SHP77 treated with DMSO at 0.1 percent for 48 hours (cell line): Measurements from ENCODE around the gene NHS.
A peak's percentile ranks its signal among the peaks of the same experiment; 100 is the strongest.
"Not testable (repeated sequence)": the region's sequence is repeated elsewhere in the genome, so short reads cannot be mapped to it uniquely, and the experiment has no call there.

Experiments used
- DNase-seq: peaks from one replicate; lab custom pipeline; 2025; lab: John Stamatoyannopoulos, UW

Gene NHS

GRCh38 chrX:17496407-17496806 is 121.4 kb downstream of the NHS start:
- DNase-seq, result no peak

GRCh38 chrX:17497193-17497592 is 122.2 kb downstream of the NHS start:
- DNase-seq, result no peak

GRCh38 chrX:17499512-17499911 is 124.5 kb downstream of the NHS start:
- DNase-seq, result no peak

- DNase-seq, result no peak
Observed at GRCh38 chrX:17500145-17500579, 125.2 kb downstream of the NHS start.

GRCh38 chrX:17501746-17502145 is 126.7 kb downstream of the NHS start:
- DNase-seq, result no peak

- DNase-seq, result not testable (repeated sequence)
Observed at GRCh38 chrX:17506352-17506751, 131.4 kb downstream of the NHS start.

GRCh38 chrX:17511556-17511955 is 136.6 kb downstream of the NHS start:
- DNase-seq, result no peak

- no peak for DNase-seq
Observed at GRCh38 chrX:17519358-17519757, 144.4 kb downstream of the NHS start.

GRCh38 chrX:17520016-17520615 is 145.1 kb downstream of the NHS start:
- DNase-seq, result no peak

GRCh38 chrX:17521871-17522693 is 147.1 kb downstream of the NHS start:
- DNase-seq, result no peak

GRCh38 chrX:17525266-17525665 is 150.3 kb downstream of the NHS start:
- DNase-seq, result no peak

GRCh38 chrX:17525762-17526555 is 151.0 kb downstream of the NHS start:
- no peak for DNase-seq

GRCh38 chrX:17527135-17527701 is 152.2 kb downstream of the NHS start:
- no peak for DNase-seq

- no peak for DNase-seq
Observed at GRCh38 chrX:17527922-17528321, 152.9 kb downstream of the NHS start.

- DNase-seq, result no peak
Observed at GRCh38 chrX:17529151-17529745, 154.2 kb downstream of the NHS start.

- DNase-seq, result no peak
Observed at GRCh38 chrX:17531500-17531899, 156.5 kb downstream of the NHS start.

GRCh38 chrX:17535229-17535628 is 160.2 kb downstream of the NHS start:
- no peak for DNase-seq

GRCh38 chrX:17537723-17538243 is 162.8 kb downstream of the NHS start:
- DNase-seq, result no peak

GRCh38 chrX:17542123-17542522 is 167.1 kb downstream of the NHS start:
- no peak for DNase-seq

- DNase-seq, result no peak
Observed at GRCh38 chrX:17544821-17545220, 169.8 kb downstream of the NHS start.

GRCh38 chrX:17546356-17546755 is 171.4 kb downstream of the NHS start:
- no peak for DNase-seq

- peak; percentile 55 for DNase-seq
Observed at GRCh38 chrX:17547658-17548057, 172.7 kb downstream of the NHS start.
